Rectal smooth muscle tissue (tissue), 1 donor: ENCODE measurements around the gene EDEM3.

Experiments used
- H3K27ac ChIP-seq: one replicate; pipeline ENCODE4 v1.7.0; 2013; ENCODE audit warnings: low read depth, low read length, inconsistent platforms
- H3K27me3 ChIP-seq: one replicate; pipeline ENCODE4 v1.7.0; 2013; ENCODE audit warnings: low read length; ENCODE audit not compliant: control insufficient read depth, insufficient read depth
- H3K36me3 ChIP-seq: one replicate; pipeline ENCODE4 v1.7.0; 2013; ENCODE audit warnings: low read length; ENCODE audit not compliant: control insufficient read depth, insufficient read depth
- H3K4me1 ChIP-seq: one replicate; pipeline ENCODE4 v1.7.0; 2013; ENCODE audit warnings: low read length; ENCODE audit not compliant: control insufficient read depth, insufficient read depth
- H3K4me3 ChIP-seq: one replicate; pipeline ENCODE4 v1.7.0; 2013; ENCODE audit warnings: low read length
- H3K9ac ChIP-seq: one replicate; pipeline ENCODE4 v1.7.0; 2013; ENCODE audit warnings: low read length

The EDEM3 gene

GRCh38 chr1:184745929-184746638 lies 8.6 kb downstream of the EDEM3 start:
- H3K9ac ChIP-seq = no peak overlapping the region
- H3K27me3 ChIP-seq = no peaks in the 10 kb centered on the region
- H3K36me3 ChIP-seq = no peaks in the 10 kb centered on the region
- no peak overlapping the region for H3K4me3 ChIP-seq
- H3K27ac ChIP-seq = no peak overlapping the region
- H3K4me1 ChIP-seq = no peaks in the 10 kb centered on the region

- H3K36me3 ChIP-seq = no peaks in the 10 kb centered on the region
- no peak overlapping the region for H3K27ac ChIP-seq
These were observed 9.5 kb downstream of the EDEM3 start for GRCh38 chr1:184745110-184745509.

GRCh38 chr1:184743062-184743756 lies 11.4 kb downstream of the EDEM3 start:
- H3K27ac ChIP-seq = no peak overlapping the region
- no peaks in the 10 kb centered on the region for H3K4me1 ChIP-seq

More at GRCh38 chr1:184745110-184745509, 9.5 kb downstream of the EDEM3 start:
- no peaks in the 10 kb centered on the region for H3K27me3 ChIP-seq
- no peaks in the 10 kb centered on the region for H3K4me1 ChIP-seq
- no peak overlapping the region for H3K9ac ChIP-seq
- H3K4me3 ChIP-seq = no peak overlapping the region

GRCh38 chr1:184740344-184740743 lies 14.3 kb downstream of the EDEM3 start:
- H3K27me3 ChIP-seq = no peaks in the 10 kb centered on the region
- no peak overlapping the region for H3K9ac ChIP-seq
- no peak overlapping the region for H3K4me3 ChIP-seq
- peaks cover 2% of the 10 kb centered on the region for H3K36me3 ChIP-seq
- H3K27ac ChIP-seq = no peak overlapping the region
- no peaks in the 10 kb centered on the region for H3K4me1 ChIP-seq

More at GRCh38 chr1:184743062-184743756, 11.4 kb downstream of the EDEM3 start:
- Histone ChIP-seq H3K36me3 (no peaks in the 10 kb centered on the region), H3K27me3 (no peaks in the 10 kb centered on the region), H3K9ac (no peak overlapping the region), H3K4me3 (no peak overlapping the region)

GRCh38 chr1:184739796-184740195 lies 14.9 kb downstream of the EDEM3 start:
- Histone ChIP-seq H3K27me3 (no peaks in the 10 kb centered on the region), H3K4me1 (no peaks in the 10 kb centered on the region), H3K27ac (no peak overlapping the region), H3K36me3 (peaks cover 2% of the 10 kb centered on the region), H3K9ac (no peak overlapping the region), H3K4me3 (no peak overlapping the region)

- no peak overlapping the region for H3K9ac ChIP-seq
- H3K27ac ChIP-seq = no peak overlapping the region
- H3K4me1 ChIP-seq = no peaks in the 10 kb centered on the region
- H3K36me3 ChIP-seq = peaks cover 2% of the 10 kb centered on the region
- no peak overlapping the region for H3K4me3 ChIP-seq
- no peaks in the 10 kb centered on the region for H3K27me3 ChIP-seq
These were observed 15.6 kb downstream of the EDEM3 start for GRCh38 chr1:184739070-184739469.

GRCh38 chr1:184734980-184735379 lies 19.7 kb downstream of the EDEM3 start:
- H3K36me3 ChIP-seq = peaks cover 2% of the 10 kb centered on the region
- H3K27me3 ChIP-seq = no peaks in the 10 kb centered on the region
- no peak overlapping the region for H3K4me3 ChIP-seq
- no peak overlapping the region for H3K27ac ChIP-seq
- H3K4me1 ChIP-seq = no peaks in the 10 kb centered on the region
- H3K9ac ChIP-seq = no peak overlapping the region

GRCh38 chr1:184724843-184725242 lies 29.8 kb downstream of the EDEM3 start:
- Histone ChIP-seq H3K9ac (no peak overlapping the region), H3K4me1 (no peaks in the 10 kb centered on the region), H3K27me3 (no peaks in the 10 kb centered on the region), H3K4me3 (no peak overlapping the region), H3K27ac (no peak overlapping the region), H3K36me3 (peaks cover 5% of the 10 kb centered on the region)

GRCh38 chr1:184716158-184716557 lies 38.5 kb downstream of the EDEM3 start:
- H3K27ac ChIP-seq = no peak overlapping the region
- H3K27me3 ChIP-seq = no peaks in the 10 kb centered on the region
- no peaks in the 10 kb centered on the region for H3K4me1 ChIP-seq
- no peak overlapping the region for H3K4me3 ChIP-seq
- H3K9ac ChIP-seq = no peak overlapping the region
- peaks cover 14% of the 10 kb centered on the region for H3K36me3 ChIP-seq

- H3K27me3 ChIP-seq = no peaks in the 10 kb centered on the region
- H3K27ac ChIP-seq = no peak overlapping the region
- H3K4me3 ChIP-seq = no peak overlapping the region
- H3K36me3 ChIP-seq = peaks cover 9% of the 10 kb centered on the region
- H3K4me1 ChIP-seq = no peaks in the 10 kb centered on the region
- H3K9ac ChIP-seq = no peak overlapping the region
These were observed 45.2 kb downstream of the EDEM3 start for GRCh38 chr1:184709418-184709817.

- H3K36me3 ChIP-seq = peaks cover 7% of the 10 kb centered on the region
- no peaks in the 10 kb centered on the region for H3K4me1 ChIP-seq
- H3K27ac ChIP-seq = no peak overlapping the region
- H3K27me3 ChIP-seq = no peaks in the 10 kb centered on the region
- no peak overlapping the region for H3K9ac ChIP-seq
- no peak overlapping the region for H3K4me3 ChIP-seq
These were observed 46.5 kb downstream of the EDEM3 start for GRCh38 chr1:184708084-184708676.

GRCh38 chr1:184705271-184705670 lies 49.4 kb downstream of the EDEM3 start:
- Histone ChIP-seq H3K4me3 (no peak overlapping the region), H3K4me1 (no peaks in the 10 kb centered on the region), H3K9ac (no peak overlapping the region), H3K27ac (no peak overlapping the region), H3K27me3 (no peaks in the 10 kb centered on the region), H3K36me3 (peaks cover 7% of the 10 kb centered on the region)
